Neural progenitor cell (in vitro differentiated cells): Measurements from ENCODE around the gene KRTAP5-9.
"Not testable (repeated sequence)": the region's sequence is repeated elsewhere in the genome, so short reads cannot be mapped to it uniquely, and the experiment has no call there.

ENCODE experiments used
- EZH2phosphoT487 ChIP-seq: fragments of 200-600 bp; sonication (generic); IDR thresholded peaks from 2 replicates; pipeline ENCODE4 v1.6.1; 2017; ENCODE audit warnings: antibody characterized with exemption
- TF ChIP-seq, protein P1 (sequence below): fragments of 200-600 bp; sonication (generic); IDR thresholded peaks from 2 replicates; pipeline ENCODE4 v1.5.1; 2017; ENCODE audit warnings: antibody characterized with exemption, mild to moderate bottlenecking

DNA sequence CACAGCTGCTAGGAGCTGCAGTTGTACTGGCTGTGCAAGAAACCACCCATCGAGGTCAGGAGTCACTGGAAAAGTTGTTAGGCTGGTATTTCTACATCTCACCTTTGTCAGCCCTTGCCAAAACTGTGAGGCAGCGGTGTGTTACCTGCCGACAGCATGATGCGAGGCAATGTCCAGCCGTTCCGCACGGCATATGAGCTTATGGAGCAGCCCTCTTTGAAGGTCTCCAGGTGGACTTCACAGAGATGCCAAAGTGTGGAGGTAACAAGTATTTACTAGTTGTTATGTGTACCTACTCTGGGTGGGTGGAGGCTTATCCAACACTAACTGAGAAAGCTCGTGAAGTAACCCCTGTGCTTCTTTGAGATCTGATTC, 41.3 kb downstream of the KRTAP5-9 start:
- TF ChIP-seq, protein P1, sequence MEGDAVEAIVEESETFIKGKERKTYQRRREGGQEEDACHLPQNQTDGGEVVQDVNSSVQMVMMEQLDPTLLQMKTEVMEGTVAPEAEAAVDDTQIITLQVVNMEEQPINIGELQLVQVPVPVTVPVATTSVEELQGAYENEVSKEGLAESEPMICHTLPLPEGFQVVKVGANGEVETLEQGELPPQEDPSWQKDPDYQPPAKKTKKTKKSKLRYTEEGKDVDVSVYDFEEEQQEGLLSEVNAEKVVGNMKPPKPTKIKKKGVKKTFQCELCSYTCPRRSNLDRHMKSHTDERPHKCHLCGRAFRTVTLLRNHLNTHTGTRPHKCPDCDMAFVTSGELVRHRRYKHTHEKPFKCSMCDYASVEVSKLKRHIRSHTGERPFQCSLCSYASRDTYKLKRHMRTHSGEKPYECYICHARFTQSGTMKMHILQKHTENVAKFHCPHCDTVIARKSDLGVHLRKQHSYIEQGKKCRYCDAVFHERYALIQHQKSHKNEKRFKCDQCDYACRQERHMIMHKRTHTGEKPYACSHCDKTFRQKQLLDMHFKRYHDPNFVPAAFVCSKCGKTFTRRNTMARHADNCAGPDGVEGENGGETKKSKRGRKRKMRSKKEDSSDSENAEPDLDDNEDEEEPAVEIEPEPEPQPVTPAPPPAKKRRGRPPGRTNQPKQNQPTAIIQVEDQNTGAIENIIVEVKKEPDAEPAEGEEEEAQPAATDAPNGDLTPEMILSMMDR = not testable (repeated sequence)
- not testable (repeated sequence) for TF ChIP-seq EZH2phosphoT487
